OCI-LY7 (cell line): ENCODE measurements around the gene MKNK2.

ENCODE experiments used
- EZH2phosphoT487 ChIP-seq: fragments of 200-600 bp; sonication (generic); IDR thresholded peaks from 2 replicates; pipeline ENCODE4 v1.6.1; 2018; ENCODE audit warnings: low read depth, borderline replicate concordance, mild to moderate bottlenecking, mixed run types, antibody characterized with exemption, low read length, moderate library complexity, mixed read lengths
- TF ChIP-seq, protein P1 (sequence below): fragments of 200-600 bp; sonication (generic); conservative IDR thresholded peaks from 2 replicates; pipeline ENCODE4 v1.5.1; 2014; ENCODE audit warnings: mild to moderate bottlenecking, antibody characterized with exemption, low read length, moderate library complexity, mixed read lengths

GRCh38 chr19:2084993-2085720 is 34.1 kb upstream of the MKNK2 start:
- TF ChIP-seq, protein P1, sequence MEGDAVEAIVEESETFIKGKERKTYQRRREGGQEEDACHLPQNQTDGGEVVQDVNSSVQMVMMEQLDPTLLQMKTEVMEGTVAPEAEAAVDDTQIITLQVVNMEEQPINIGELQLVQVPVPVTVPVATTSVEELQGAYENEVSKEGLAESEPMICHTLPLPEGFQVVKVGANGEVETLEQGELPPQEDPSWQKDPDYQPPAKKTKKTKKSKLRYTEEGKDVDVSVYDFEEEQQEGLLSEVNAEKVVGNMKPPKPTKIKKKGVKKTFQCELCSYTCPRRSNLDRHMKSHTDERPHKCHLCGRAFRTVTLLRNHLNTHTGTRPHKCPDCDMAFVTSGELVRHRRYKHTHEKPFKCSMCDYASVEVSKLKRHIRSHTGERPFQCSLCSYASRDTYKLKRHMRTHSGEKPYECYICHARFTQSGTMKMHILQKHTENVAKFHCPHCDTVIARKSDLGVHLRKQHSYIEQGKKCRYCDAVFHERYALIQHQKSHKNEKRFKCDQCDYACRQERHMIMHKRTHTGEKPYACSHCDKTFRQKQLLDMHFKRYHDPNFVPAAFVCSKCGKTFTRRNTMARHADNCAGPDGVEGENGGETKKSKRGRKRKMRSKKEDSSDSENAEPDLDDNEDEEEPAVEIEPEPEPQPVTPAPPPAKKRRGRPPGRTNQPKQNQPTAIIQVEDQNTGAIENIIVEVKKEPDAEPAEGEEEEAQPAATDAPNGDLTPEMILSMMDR, result no peak
- TF ChIP-seq EZH2phosphoT487, result no peak
